Astrocyte of the cerebellum (primary cell): ENCODE results near the gene USP32.
A peak's percentile ranks its signal among the peaks of the same experiment; 100 is the strongest.
"Not testable (repeated sequence)": the region's sequence is repeated elsewhere in the genome, so short reads cannot be mapped to it uniquely, and the experiment has no call there.

Experiments
- DNase-seq: peaks from one replicate; pipeline ENCODE4 v3.0.0-alpha.2; 2011; ENCODE audit warnings: low read depth
- H3K4me3 ChIP-seq: 2 replicates; pipeline ENCODE4 v1.5.1; 2011; ENCODE audit warnings: mild to moderate bottlenecking, low read depth, low read length, moderate library complexity
- CTCF ChIP-seq: IDR thresholded peaks from 2 replicates; pipeline ENCODE4 v1.5.1; 2012; ENCODE audit warnings: low read length, low read depth, moderate library complexity, mild to moderate bottlenecking; ENCODE audit errors: missing control alignments
- in situ Hi-C: cut with HindIII; loops from 2 replicates; pipeline ENCODE4 v1.10.0; 2017; ENCODE audit warnings: low sequenced_read_pairs

USP32 gene

GRCh38 chr17:60426596-60426995 is 34.7 kb upstream of the USP32 start:
- H3K4me3 ChIP-seq: no peak overlapping the region
- no peak for TF ChIP-seq CTCF
- no peak for DNase-seq
- in situ Hi-C loops: no loop called here

- no peak for DNase-seq
- in situ Hi-C loops: no loop called here
- no peak for TF ChIP-seq CTCF
- no peak overlapping the region for H3K4me3 ChIP-seq
Measured at GRCh38 chr17:60425626-60426025, 33.7 kb upstream of the USP32 start.

- in situ Hi-C loops: loop anchor here (25.0 kb wide), 1 partner anchor 88 kb away; no protein-coding TSS in a partner anchor
- no peak overlapping the region for H3K4me3 ChIP-seq
- TF ChIP-seq CTCF: no peak
- no peak for DNase-seq
Measured at GRCh38 chr17:60423865-60424264, 31.9 kb upstream of the USP32 start.

GRCh38 chr17:60422162-60422665 is 30.3 kb upstream of the USP32 start, which contains the start of gene CHCT1:
Gene CHCT1, plus strand, starts transcription at chr17:60422489. Its CDS starts 104 bp downstream, at chr17:60422593.
- peak within 1 kb of the TSS; percentile 42 for H3K4me3 ChIP-seq
- DNase-seq: no peak
- in situ Hi-C loops: loop anchor here (25.0 kb wide), 1 partner anchor 90 kb away; no protein-coding TSS in a partner anchor
- TF ChIP-seq CTCF: no peak

GRCh38 chr17:60421273-60422161 is 29.6 kb upstream of the USP32 start:
- in situ Hi-C loops: loop anchor here (25.0 kb wide), 1 partner anchor 91 kb away; no protein-coding TSS in a partner anchor
- peak overlapping the region; percentile 42 for H3K4me3 ChIP-seq
- peak; percentile 84 for TF ChIP-seq CTCF
- no peak for DNase-seq

- in situ Hi-C loops: loop anchor here (25.0 kb wide), 1 partner anchor 92 kb away; no protein-coding TSS in a partner anchor
- not testable (repeated sequence) for DNase-seq
Measured at GRCh38 chr17:60419875-60420274, 27.9 kb upstream of the USP32 start.

GRCh38 chr17:60419003-60419402 is 27.1 kb upstream of the USP32 start:
- H3K4me3 ChIP-seq, DNase-seq: not testable (repeated sequence)
- in situ Hi-C loops: loop anchor here (25.0 kb wide), 1 partner anchor 93 kb away; no protein-coding TSS in a partner anchor

More at GRCh38 chr17:60419875-60420274, 27.9 kb upstream of the USP32 start:
- not testable (repeated sequence) for H3K4me3 ChIP-seq
